Adipocyte (in vitro differentiated cells): Measurements from ENCODE around the gene GDF11.

Experiments
- DNase-seq: peaks from one replicate; pipeline ENCODE4 v3.0.0-alpha.2; 2015; ENCODE audit warnings: low read depth
- H3K27me3 ChIP-seq: replicated peaks from 2 replicates; pipeline ENCODE4 v1.7.0; 2013; ENCODE audit warnings: mild to moderate bottlenecking, low read length, moderate library complexity; ENCODE audit not compliant: control insufficient read depth, insufficient read depth
- H3K36me3 ChIP-seq: 2 replicates; pipeline ENCODE4 v1.7.0; 2013; ENCODE audit warnings: low read length, mild to moderate bottlenecking, moderate library complexity; ENCODE audit not compliant: control insufficient read depth, insufficient read depth, severe bottlenecking
- H3K4me1 ChIP-seq: 2 replicates; pipeline ENCODE4 v1.7.0; 2013; ENCODE audit warnings: mild to moderate bottlenecking, low read length, moderate library complexity; ENCODE audit not compliant: control insufficient read depth, insufficient read depth
- H3K4me3 ChIP-seq: 2 replicates; pipeline ENCODE4 v1.7.0; 2013; ENCODE audit warnings: mild to moderate bottlenecking, low read length, moderate library complexity
- H3K9ac ChIP-seq: 2 replicates; pipeline ENCODE4 v1.7.0; 2013; ENCODE audit warnings: mild to moderate bottlenecking, low read length, moderate library complexity
- H3K9me3 ChIP-seq: 2 replicates; pipeline ENCODE4 v1.7.0; 2013; ENCODE audit warnings: mild to moderate bottlenecking, low read length, moderate library complexity; ENCODE audit not compliant: control insufficient read depth

The GDF11 gene

DNA sequence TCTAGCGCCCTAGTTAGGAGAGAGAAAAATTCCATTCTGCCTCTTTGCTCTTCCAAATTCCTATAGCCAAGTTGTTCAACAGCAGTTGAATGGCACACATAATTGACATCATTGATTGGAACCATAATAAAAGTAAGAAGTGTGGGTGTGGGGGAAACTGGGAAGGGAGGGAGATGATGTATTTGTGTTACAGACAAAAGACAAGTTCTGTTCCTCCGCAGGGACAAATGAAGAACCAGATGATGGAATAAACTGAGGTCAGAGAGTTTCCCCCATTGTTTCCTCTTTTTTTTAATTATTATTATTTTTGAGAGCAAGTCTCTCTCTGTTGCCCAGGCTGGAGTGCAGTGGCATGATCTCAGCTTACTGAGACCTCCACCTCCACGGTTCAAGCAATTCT lies 34.9 kb downstream of the GDF11 start:
- no peak overlapping the region for H3K9ac ChIP-seq
- DNase-seq, result no peak
- H3K4me3 ChIP-seq, result no peak overlapping the region
- H3K4me1 ChIP-seq, result peaks cover 10% of the 10 kb centered on the region
- peaks cover 80% of the 10 kb centered on the region for H3K36me3 ChIP-seq
- no peaks in the 10 kb centered on the region for H3K9me3 ChIP-seq
- H3K27me3 ChIP-seq, result no peaks in the 10 kb centered on the region

DNA sequence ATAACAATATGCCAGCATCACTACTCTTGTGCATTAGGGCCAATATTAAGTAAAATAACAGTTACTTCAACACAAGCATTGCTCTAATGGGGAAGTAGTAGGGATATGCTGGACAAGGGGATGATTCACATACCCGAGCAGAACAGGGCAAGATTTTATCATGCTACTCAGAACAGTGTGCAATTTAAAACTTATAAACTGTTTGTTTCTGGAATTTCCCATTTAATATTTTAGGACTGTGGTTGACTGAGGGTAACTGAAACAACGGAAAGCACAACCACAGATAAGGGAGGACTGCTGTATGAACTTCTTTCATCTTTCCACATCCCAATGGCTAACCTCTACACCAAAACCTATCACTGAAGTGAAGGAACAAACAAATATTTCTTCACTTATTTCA lies 37.8 kb downstream of the GDF11 start:
- DNase-seq, result peak; percentile 52
- Histone ChIP-seq H3K4me3 (no peak overlapping the region), H3K4me1 (peaks cover 10% of the 10 kb centered on the region), H3K36me3 (peaks cover 93% of the 10 kb centered on the region), H3K9ac (no peak overlapping the region), H3K27me3 (no peaks in the 10 kb centered on the region), H3K9me3 (no peaks in the 10 kb centered on the region)

DNA sequence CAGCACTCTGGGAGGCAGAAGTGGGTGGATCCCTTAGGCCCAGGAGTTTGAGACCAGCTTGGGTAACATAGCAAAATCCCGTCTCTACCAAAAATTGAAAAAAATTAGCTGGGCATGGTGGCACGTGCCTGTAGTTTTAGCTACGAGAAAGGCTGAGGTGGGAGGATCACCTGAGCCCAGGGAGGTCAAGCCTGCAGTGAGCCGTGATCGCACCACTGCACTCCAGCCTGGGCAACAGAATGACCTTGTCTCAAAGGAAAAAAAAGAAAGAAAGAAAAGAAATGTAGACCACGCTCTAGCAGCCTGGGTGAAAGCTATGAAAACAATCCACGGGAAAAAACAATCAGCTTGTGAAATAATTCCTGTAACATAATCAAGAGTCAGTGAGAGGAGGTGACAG lies 45.6 kb downstream of the GDF11 start:
- Histone ChIP-seq H3K27me3 (no peaks in the 10 kb centered on the region), H3K9ac (no peak overlapping the region), H3K4me1 (no peaks in the 10 kb centered on the region), H3K4me3 (no peak overlapping the region), H3K36me3 (peaks cover 85% of the 10 kb centered on the region), H3K9me3 (no peaks in the 10 kb centered on the region)
- no peak for DNase-seq

DNA sequence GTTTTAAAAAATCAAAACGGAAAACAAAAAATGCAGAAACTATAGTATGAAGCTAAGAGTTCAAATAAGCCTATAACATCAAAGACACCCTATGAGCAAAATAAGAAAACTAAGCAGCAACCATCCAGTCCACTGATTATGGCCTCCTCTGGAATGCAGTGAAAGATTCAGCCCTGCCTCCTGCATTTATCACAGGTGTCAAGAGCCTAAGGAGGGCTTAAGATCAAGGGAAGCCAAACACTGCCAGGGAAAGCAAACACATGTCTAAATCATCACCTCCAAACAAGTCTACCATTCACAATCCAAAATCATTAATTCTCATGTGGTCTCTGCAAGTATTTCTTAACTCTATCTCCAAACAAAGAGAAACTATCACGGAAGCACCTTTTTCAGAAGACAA lies 46.2 kb downstream of the GDF11 start:
- DNase-seq, result no peak
- Histone ChIP-seq H3K4me1 (no peaks in the 10 kb centered on the region), H3K4me3 (no peak overlapping the region), H3K9me3 (no peaks in the 10 kb centered on the region), H3K27me3 (no peaks in the 10 kb centered on the region), H3K36me3 (peaks cover 85% of the 10 kb centered on the region), H3K9ac (no peak overlapping the region)

DNA sequence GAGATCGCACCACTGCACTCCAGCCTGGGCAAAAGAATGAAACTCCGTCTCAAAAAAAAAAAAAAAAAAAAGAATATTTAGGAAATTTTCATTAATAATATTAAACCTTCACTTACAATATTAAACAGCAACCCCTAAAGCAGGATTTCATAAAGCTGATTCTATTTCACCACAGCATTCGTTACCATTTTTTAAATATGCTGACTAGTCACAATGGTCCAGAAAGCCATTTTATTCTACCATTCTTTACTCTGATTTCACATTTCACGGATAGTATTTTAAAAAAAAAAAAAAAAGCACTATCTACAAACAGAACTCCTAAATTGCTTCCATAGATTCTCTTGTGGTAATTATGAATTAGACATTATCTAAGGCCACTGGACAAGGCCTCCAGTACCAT lies 47.0 kb downstream of the GDF11 start:
- H3K4me1 ChIP-seq, result no peaks in the 10 kb centered on the region
- H3K36me3 ChIP-seq, result peaks cover 85% of the 10 kb centered on the region
- H3K9me3 ChIP-seq, result no peaks in the 10 kb centered on the region
- no peak overlapping the region for H3K9ac ChIP-seq
- no peaks in the 10 kb centered on the region for H3K27me3 ChIP-seq
- DNase-seq, result no peak
- no peak overlapping the region for H3K4me3 ChIP-seq

DNA sequence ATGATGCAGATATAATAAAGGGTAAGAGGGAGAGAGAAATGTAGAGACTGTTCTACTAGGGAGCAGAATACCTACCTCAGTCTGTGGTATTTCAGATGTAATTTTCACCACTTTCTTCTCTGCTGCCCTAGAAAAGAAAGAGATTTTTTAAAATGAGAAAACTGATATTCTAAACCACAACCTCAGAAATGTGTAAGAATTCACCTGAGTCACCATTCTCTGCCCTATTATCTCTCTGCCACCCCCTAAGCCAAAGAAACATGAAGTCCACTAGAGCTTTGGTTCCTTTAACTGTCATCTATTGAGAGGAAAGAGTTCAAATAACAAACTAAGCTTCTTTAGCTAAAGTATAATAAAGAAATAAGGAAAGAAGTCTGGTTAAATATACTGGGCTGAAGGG lies 53.0 kb downstream of the GDF11 start:
- Histone ChIP-seq H3K4me1 (peaks cover 5% of the 10 kb centered on the region), H3K9me3 (no peaks in the 10 kb centered on the region), H3K4me3 (no peak overlapping the region), H3K9ac (no peak overlapping the region), H3K27me3 (no peaks in the 10 kb centered on the region), H3K36me3 (peaks cover 85% of the 10 kb centered on the region)
- no peak for DNase-seq

GRCh38 chr12:55797068-55797467 lies 54.1 kb downstream of the GDF11 start:
- H3K9ac ChIP-seq, result no peak overlapping the region
- DNase-seq, result peak; percentile 59
- H3K4me3 ChIP-seq, result no peak overlapping the region
- peaks cover 90% of the 10 kb centered on the region for H3K36me3 ChIP-seq
- H3K4me1 ChIP-seq, result peaks cover 9% of the 10 kb centered on the region
- no peaks in the 10 kb centered on the region for H3K9me3 ChIP-seq
- no peaks in the 10 kb centered on the region for H3K27me3 ChIP-seq

- peaks cover 92% of the 10 kb centered on the region for H3K36me3 ChIP-seq
Measured at GRCh38 chr12:55797550-55797949, 54.6 kb downstream of the GDF11 start.

More at GRCh38 chr12:55797550-55797949, 54.6 kb downstream of the GDF11 start:
- H3K4me3 ChIP-seq, result no peak overlapping the region
- H3K9me3 ChIP-seq, result no peaks in the 10 kb centered on the region
- no peak for DNase-seq
- no peaks in the 10 kb centered on the region for H3K27me3 ChIP-seq
- no peak overlapping the region for H3K9ac ChIP-seq
- H3K4me1 ChIP-seq, result peaks cover 11% of the 10 kb centered on the region
